Stimulated activated naive CD8-positive, alpha-beta T cell treated with anti-CD3 and anti-CD28 coated beads, Interleukin-15, amount 100 ng/mL, for 72 hours (primary cell): ENCODE data around the gene SNAPC4.

ENCODE experiments used
- ATAC-seq: fragments of 150-1000 bp; cut with Tn5 transposase; 2 replicates; pipeline ENCODE4 v1.10.0; 2021; ENCODE audit warnings: mild to moderate bottlenecking, moderate library complexity
- DNase-seq, 2 donors: peaks; one replicate each; pipeline ENCODE4 v3.0.0; 2021 to 2022
- H3K27ac Mint-ChIP-seq, 2 donors: one replicate each; pipeline ENCODE4 v1.8.0; 2022; ENCODE audit warnings: mild to moderate bottlenecking in 2 of 2, mixed read lengths in 2 of 2, moderate library complexity in 2 of 2
- H3K27me3 Mint-ChIP-seq: one replicate; pipeline ENCODE4 v1.8.0; 2022; ENCODE audit warnings: mixed read lengths
- H3K4me1 Mint-ChIP-seq: one replicate; pipeline ENCODE4 v1.8.0; 2022; ENCODE audit warnings: mild to moderate bottlenecking, mixed read lengths
- H3K4me3 Mint-ChIP-seq, 2 donors: one replicate each; pipeline ENCODE4 v1.8.0; 2022; ENCODE audit warnings: mild to moderate bottlenecking in 2 of 2, mixed read lengths in 2 of 2, moderate library complexity in 1 of 2
- H3K9me3 Mint-ChIP-seq, 2 donors: one replicate each; pipeline ENCODE4 v1.8.0; 2022; ENCODE audit warnings: mixed read lengths in 2 of 2

SNAPC4 gene

GRCh38 chr9:136364942-136365774 lies 34.8 kb downstream of the SNAPC4 start:
- ATAC-seq (no peak), DNase-seq (no peak)
- peaks cover 18% of the 10 kb centered on the region for H3K4me1 Mint-ChIP-seq
- H3K9me3 Mint-ChIP-seq = no peaks in the 10 kb centered on the region
- no peak overlapping the region for H3K4me3 Mint-ChIP-seq
- H3K27me3 Mint-ChIP-seq = no peaks in the 10 kb centered on the region
- no peak overlapping the region for H3K27ac Mint-ChIP-seq

GRCh38 chr9:136363949-136364748 lies 35.8 kb downstream of the SNAPC4 start:
- peak in 1 of 2 donors; percentile 28 for DNase-seq
- Mint-ChIP-seq H3K27me3 (no peaks in the 10 kb centered on the region), H3K4me3 (peak overlapping the region in 1 of 2 donors; percentile 55), H3K27ac (no peak overlapping the region), H3K4me1 (peaks cover 18% of the 10 kb centered on the region), H3K9me3 (no peaks in the 10 kb centered on the region)
- ATAC-seq = no peak

GRCh38 chr9:136363106-136363948 lies 36.6 kb downstream of the SNAPC4 start, which contains the start of gene DNLZ:
TSS of gene DNLZ (minus strand) at chr9:136363744. CDS start at chr9:136363714, 30 bp downstream.
- Mint-ChIP-seq H3K27ac (peak within 1 kb of the TSS; percentile 78 to 89), H3K27me3 (no peaks in the 10 kb centered on the region), H3K4me3 (peak within 1 kb of the TSS; percentile 85 to 91), H3K4me1 (peaks cover 18% of the 10 kb centered on the region), H3K9me3 (no peaks in the 10 kb centered on the region)
- ATAC-seq = peak; percentile 84
- DNase-seq = peak; percentile 88 to 91

GRCh38 chr9:136362450-136362784 lies 37.6 kb downstream of the SNAPC4 start:
- Mint-ChIP-seq H3K9me3 (no peaks in the 10 kb centered on the region), H3K27ac (peak overlapping the region in 1 of 2 donors; percentile 89), H3K4me1 (peaks cover 18% of the 10 kb centered on the region), H3K27me3 (no peaks in the 10 kb centered on the region), H3K4me3 (no peak overlapping the region)
- DNase-seq (no peak), ATAC-seq (no peak)

GRCh38 chr9:136361754-136362449 lies 38.1 kb downstream of the SNAPC4 start:
- peaks cover 18% of the 10 kb centered on the region for H3K4me1 Mint-ChIP-seq
- ATAC-seq (no peak), DNase-seq (no peak)
- H3K4me3 Mint-ChIP-seq = no peak overlapping the region
- no peaks in the 10 kb centered on the region for H3K9me3 Mint-ChIP-seq
- no peaks in the 10 kb centered on the region for H3K27me3 Mint-ChIP-seq
- H3K27ac Mint-ChIP-seq = no peak overlapping the region

GRCh38 chr9:136361047-136361753 lies 38.8 kb downstream of the SNAPC4 start:
- peaks cover 18% of the 10 kb centered on the region for H3K4me1 Mint-ChIP-seq

GRCh38 chr9:136359774-136360718 lies 39.9 kb downstream of the SNAPC4 start:
- Mint-ChIP-seq H3K27ac (no peak overlapping the region), H3K9me3 (no peaks in the 10 kb centered on the region), H3K4me3 (no peak overlapping the region), H3K27me3 (no peaks in the 10 kb centered on the region), H3K4me1 (peaks cover 18% of the 10 kb centered on the region)
- DNase-seq (no peak), ATAC-seq (no peak)

More at GRCh38 chr9:136361047-136361753, 38.8 kb downstream of the SNAPC4 start:
- ATAC-seq (no peak), DNase-seq (no peak)
- H3K4me3 Mint-ChIP-seq = peak overlapping the region in 1 of 2 donors; percentile 21
- no peaks in the 10 kb centered on the region for H3K27me3 Mint-ChIP-seq
- H3K9me3 Mint-ChIP-seq = no peaks in the 10 kb centered on the region
- H3K27ac Mint-ChIP-seq = no peak overlapping the region

- Mint-ChIP-seq H3K4me1 (peaks cover 16% of the 10 kb centered on the region), H3K4me3 (no peak overlapping the region), H3K27me3 (no peaks in the 10 kb centered on the region), H3K9me3 (no peaks in the 10 kb centered on the region), H3K27ac (no peak overlapping the region)
- ATAC-seq (no peak), DNase-seq (no peak)
These were observed 41.1 kb downstream of the SNAPC4 start for GRCh38 chr9:136358888-136359287.

GRCh38 chr9:136358016-136358415 lies 42.0 kb downstream of the SNAPC4 start:
- Mint-ChIP-seq H3K9me3 (no peaks in the 10 kb centered on the region), H3K4me3 (no peak overlapping the region), H3K4me1 (peaks cover 15% of the 10 kb centered on the region), H3K27me3 (no peaks in the 10 kb centered on the region), H3K27ac (no peak overlapping the region)
- DNase-seq (no peak), ATAC-seq (no peak)

- Mint-ChIP-seq H3K27me3 (no peaks in the 10 kb centered on the region), H3K4me3 (no peak overlapping the region), H3K9me3 (no peaks in the 10 kb centered on the region), H3K4me1 (peaks cover 14% of the 10 kb centered on the region), H3K27ac (no peak overlapping the region)
- ATAC-seq = no peak
- DNase-seq = no peak
These were observed 42.7 kb downstream of the SNAPC4 start for GRCh38 chr9:136357202-136357725.

- Mint-ChIP-seq H3K27ac (peak overlapping the region in 1 of 2 donors; percentile 59), H3K4me3 (no peak overlapping the region)
These were observed 44.1 kb downstream of the SNAPC4 start for GRCh38 chr9:136355616-136356557.

GRCh38 chr9:136354592-136355085 lies 45.3 kb downstream of the SNAPC4 start:
- Mint-ChIP-seq H3K9me3 (no peaks in the 10 kb centered on the region), H3K4me1 (peaks cover 10% of the 10 kb centered on the region), H3K27ac (no peak overlapping the region), H3K4me3 (no peak overlapping the region), H3K27me3 (no peaks in the 10 kb centered on the region)
- ATAC-seq (no peak), DNase-seq (no peak)

More at GRCh38 chr9:136355616-136356557, 44.1 kb downstream of the SNAPC4 start:
- H3K4me1 Mint-ChIP-seq = peaks cover 10% of the 10 kb centered on the region
- H3K9me3 Mint-ChIP-seq = no peaks in the 10 kb centered on the region
- DNase-seq = no peak
- no peaks in the 10 kb centered on the region for H3K27me3 Mint-ChIP-seq
- ATAC-seq = no peak
